Astrocyte (in vitro differentiated cells and primary cell): Measurements from ENCODE around the gene RNF144A. TPM values are rescaled to one million over a fixed set of nuclear protein-coding genes. Genes with fewer than 3 reads are reported as not detected.

Source experiments
- DNase-seq: peaks from one replicate; pipeline ENCODE4 v3.0.0-alpha.2; 2010; ENCODE audit warnings: low read depth
- FAIRE-seq: peaks from 2 replicates; lab custom pipeline; 2011; peaks lifted over from hg19 to GRCh38; lab: Jason Lieb, UNC
- H2AFZ ChIP-seq: 2 replicates; pipeline ENCODE4 v1.6.0; 2012; ENCODE audit warnings: low read depth, low read length, inconsistent platforms
- H3K27ac ChIP-seq: 2 replicates; pipeline ENCODE4 v1.5.1; 2011; ENCODE audit warnings: low read depth, low read length, inconsistent platforms
- H3K27me3 ChIP-seq: 2 replicates; pipeline ENCODE4 v1.6.0; 2011; ENCODE audit warnings: low read length, inconsistent platforms; ENCODE audit not compliant: insufficient read depth
- H3K36me3 ChIP-seq: 2 replicates; pipeline ENCODE4 v1.5.1; 2011; ENCODE audit warnings: low read length, inconsistent platforms; ENCODE audit not compliant: insufficient read depth
- H3K4me1 ChIP-seq: 2 replicates; pipeline ENCODE4 v1.5.1; 2011; ENCODE audit warnings: low read length, inconsistent platforms; ENCODE audit not compliant: insufficient read depth
- H3K4me2 ChIP-seq: 2 replicates; pipeline ENCODE4 v1.6.0; 2012; ENCODE audit warnings: low read length, inconsistent platforms
- H3K4me3 ChIP-seq: 2 replicates; pipeline ENCODE4 v1.5.1; 2011; ENCODE audit warnings: low read depth, mild to moderate bottlenecking, low read length, inconsistent platforms; ENCODE audit not compliant: insufficient read depth
- H3K79me2 ChIP-seq: 2 replicates; pipeline ENCODE4 v1.6.0; 2012; ENCODE audit warnings: mild to moderate bottlenecking, low read length, inconsistent platforms; ENCODE audit not compliant: insufficient read depth
- H3K9ac ChIP-seq: 2 replicates; pipeline ENCODE4 v1.6.0; 2012; ENCODE audit warnings: mild to moderate bottlenecking, low read length, inconsistent platforms
- H3K9me3 ChIP-seq: 2 replicates; pipeline ENCODE4 v1.5.1; 2012; ENCODE audit warnings: low read depth, mild to moderate bottlenecking, low read length, inconsistent platforms; ENCODE audit not compliant: insufficient read depth
- H4K20me1 ChIP-seq: 2 replicates; pipeline ENCODE4 v1.6.0; 2012; ENCODE audit warnings: low read length, inconsistent platforms; ENCODE audit not compliant: insufficient read depth
- H3K27ac Mint-ChIP-seq: one replicate; pipeline ENCODE4 v1.8.0; 2021; ENCODE audit warnings: mild to moderate bottlenecking, mixed read lengths; ENCODE audit not compliant: unreplicated experiment
- H3K27me3 Mint-ChIP-seq: one replicate; pipeline ENCODE4 v1.8.0; 2021; ENCODE audit warnings: low read depth, mixed read lengths; ENCODE audit not compliant: unreplicated experiment
- H3K36me3 Mint-ChIP-seq: one replicate; pipeline ENCODE4 v1.8.0; 2021; ENCODE audit warnings: low read depth, mixed read lengths; ENCODE audit not compliant: unreplicated experiment
- H3K4me1 Mint-ChIP-seq: one replicate; pipeline ENCODE4 v1.8.0; 2021; ENCODE audit warnings: low read depth, mixed read lengths; ENCODE audit not compliant: unreplicated experiment
- H3K4me3 Mint-ChIP-seq: one replicate; pipeline ENCODE4 v1.8.0; 2021; ENCODE audit warnings: mild to moderate bottlenecking, moderate library complexity, mixed read lengths; ENCODE audit not compliant: unreplicated experiment
- H3K9me3 Mint-ChIP-seq: one replicate; pipeline ENCODE4 v1.8.0; 2021; ENCODE audit warnings: mild to moderate bottlenecking, mixed read lengths; ENCODE audit not compliant: unreplicated experiment
- EZH2 ChIP-seq: IDR thresholded peaks from 2 replicates; pipeline ENCODE4 v1.6.1; 2012; ENCODE audit warnings: mild to moderate bottlenecking, low read length, inconsistent platforms; ENCODE audit not compliant: insufficient read depth
- total RNA-seq: library from RNA; stranded (reverse); gene quantifications from 2 replicates; pipeline ENCODE4 v1.2.1, GENCODE V29; 2021
- TF ChIP-seq, protein P1 (sequence below): IDR thresholded peaks from 2 replicates; pipeline ENCODE4 v1.5.1; 2011; ENCODE audit warnings: low read depth, mild to moderate bottlenecking, inconsistent platforms, low read length, moderate library complexity; ENCODE audit not compliant: insufficient read depth

Gene RNF144A
- total RNA-seq, 1 donor from 2014 or later = 4.9 TPM

- H3K4me3 Mint-ChIP-seq = no peak overlapping the region
These were observed 97.0 kb downstream of the RNF144A start for GRCh38 chr2:7014174-7014640.

DNA sequence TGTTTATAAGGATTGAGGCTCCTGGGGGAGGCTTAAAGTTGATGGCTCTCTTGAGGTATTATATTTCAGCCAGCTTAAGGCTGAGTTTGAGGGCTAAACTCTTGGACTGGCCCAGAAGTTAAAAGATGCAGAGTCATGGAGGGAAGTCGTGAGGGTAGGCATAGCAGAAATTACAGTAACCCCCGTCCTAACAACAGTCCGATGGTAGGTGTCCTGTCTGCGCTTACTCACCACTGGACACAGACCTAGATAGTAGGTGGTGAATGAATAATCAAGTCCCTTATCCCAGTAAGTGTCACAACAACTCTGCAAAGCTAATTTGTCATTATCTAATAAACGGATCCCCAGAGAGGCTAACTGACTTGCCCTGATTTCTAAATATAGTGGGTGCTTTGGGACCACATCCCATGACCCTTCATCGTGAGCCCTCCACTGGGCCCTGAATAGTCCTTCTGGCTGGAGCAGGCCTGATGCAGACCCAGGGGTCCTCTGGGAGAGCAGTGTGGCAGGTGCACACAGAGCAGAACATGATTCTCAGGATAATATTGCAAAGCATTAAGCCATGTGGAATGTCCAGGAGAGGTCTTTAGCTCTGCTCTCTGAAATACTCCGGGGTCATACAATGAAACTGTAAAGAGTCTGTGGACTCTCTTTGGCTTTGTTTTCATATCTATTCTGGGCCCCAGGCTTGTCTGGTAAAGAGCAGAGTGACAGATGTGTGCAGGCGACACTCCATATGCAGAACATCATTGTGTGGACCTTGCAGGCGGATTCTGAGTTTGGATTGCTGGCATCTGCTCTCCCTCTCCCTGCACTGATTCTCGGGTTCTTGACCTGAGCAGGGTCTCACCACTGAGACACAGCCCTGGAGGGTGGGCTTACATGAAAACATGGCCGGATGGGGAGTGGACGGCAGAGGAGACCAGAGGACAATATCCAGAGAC, 98.1 kb downstream of the RNF144A start:
- Histone ChIP-seq H3K79me2 (no peaks in the 10 kb centered on the region), H4K20me1 (no peaks in the 10 kb centered on the region), H2AFZ (no peak overlapping the region), H3K36me3 (no peaks in the 10 kb centered on the region), H3K4me2 (no peak overlapping the region), H3K27me3 (no peaks in the 10 kb centered on the region), H3K4me1 (peaks cover 40% of the 10 kb centered on the region), H3K4me3 (no peak overlapping the region), H3K9ac (peak overlapping the region; percentile 26), H3K9me3 (no peaks in the 10 kb centered on the region), H3K27ac (no peak overlapping the region)
- peak; percentile 48 for DNase-seq
- no peak for TF ChIP-seq EZH2
- TF ChIP-seq, protein P1, sequence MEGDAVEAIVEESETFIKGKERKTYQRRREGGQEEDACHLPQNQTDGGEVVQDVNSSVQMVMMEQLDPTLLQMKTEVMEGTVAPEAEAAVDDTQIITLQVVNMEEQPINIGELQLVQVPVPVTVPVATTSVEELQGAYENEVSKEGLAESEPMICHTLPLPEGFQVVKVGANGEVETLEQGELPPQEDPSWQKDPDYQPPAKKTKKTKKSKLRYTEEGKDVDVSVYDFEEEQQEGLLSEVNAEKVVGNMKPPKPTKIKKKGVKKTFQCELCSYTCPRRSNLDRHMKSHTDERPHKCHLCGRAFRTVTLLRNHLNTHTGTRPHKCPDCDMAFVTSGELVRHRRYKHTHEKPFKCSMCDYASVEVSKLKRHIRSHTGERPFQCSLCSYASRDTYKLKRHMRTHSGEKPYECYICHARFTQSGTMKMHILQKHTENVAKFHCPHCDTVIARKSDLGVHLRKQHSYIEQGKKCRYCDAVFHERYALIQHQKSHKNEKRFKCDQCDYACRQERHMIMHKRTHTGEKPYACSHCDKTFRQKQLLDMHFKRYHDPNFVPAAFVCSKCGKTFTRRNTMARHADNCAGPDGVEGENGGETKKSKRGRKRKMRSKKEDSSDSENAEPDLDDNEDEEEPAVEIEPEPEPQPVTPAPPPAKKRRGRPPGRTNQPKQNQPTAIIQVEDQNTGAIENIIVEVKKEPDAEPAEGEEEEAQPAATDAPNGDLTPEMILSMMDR = no peak
- Mint-ChIP-seq H3K27me3 (no peaks in the 10 kb centered on the region), H3K4me3 (no peak overlapping the region), H3K27ac (peak overlapping the region; percentile 35), H3K9me3 (no peaks in the 10 kb centered on the region), H3K36me3 (no peaks in the 10 kb centered on the region), H3K4me1 (peaks cover 34% of the 10 kb centered on the region)
- FAIRE-seq = no peak

More at GRCh38 chr2:7014174-7014640, 97.0 kb downstream of the RNF144A start:
- peak; percentile 75 for DNase-seq
- no peaks in the 10 kb centered on the region for H3K27me3 ChIP-seq
- peak overlapping the region; percentile 26 for H3K9ac ChIP-seq
- no peaks in the 10 kb centered on the region for H3K79me2 ChIP-seq
- H3K36me3 ChIP-seq = no peaks in the 10 kb centered on the region
- Mint-ChIP-seq H3K4me1 (peaks cover 37% of the 10 kb centered on the region), H3K27ac (no peak overlapping the region), H3K9me3 (no peaks in the 10 kb centered on the region), H3K36me3 (peaks cover under 1% of the 10 kb centered on the region), H3K27me3 (no peaks in the 10 kb centered on the region)
- no peak overlapping the region for H2AFZ ChIP-seq
- peak overlapping the region; percentile 23 for H3K4me2 ChIP-seq
- no peak for FAIRE-seq
- H3K4me1 ChIP-seq = peaks cover 51% of the 10 kb centered on the region
- TF ChIP-seq, protein P1 = peak; percentile 55
- no peak for TF ChIP-seq EZH2
- peak overlapping the region; percentile 14 for H3K27ac ChIP-seq
- H4K20me1 ChIP-seq = no peaks in the 10 kb centered on the region
- no peak overlapping the region for H3K4me3 ChIP-seq
- no peaks in the 10 kb centered on the region for H3K9me3 ChIP-seq

DNA sequence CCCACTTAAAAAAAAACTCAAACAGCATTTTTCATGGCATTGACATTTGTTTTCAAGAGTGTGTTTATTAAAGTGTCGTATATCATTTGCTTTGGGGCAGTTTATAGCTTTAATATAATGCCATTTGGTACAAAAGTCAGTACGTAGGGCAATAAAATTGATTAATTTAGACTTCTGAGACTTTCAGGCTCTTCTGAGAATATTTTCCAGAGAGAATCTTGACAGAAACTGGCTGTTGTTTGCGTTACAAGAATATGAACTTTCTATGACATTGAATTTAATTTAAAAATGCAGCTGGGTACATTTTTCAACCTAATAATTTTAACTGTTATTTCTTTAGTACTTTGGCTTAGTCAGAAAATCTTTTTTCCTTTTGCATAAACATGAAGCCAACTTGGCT, 98.9 kb downstream of the RNF144A start:
- no peak overlapping the region for H3K4me2 ChIP-seq
- DNase-seq (no peak), FAIRE-seq (no peak)
- H3K4me1 Mint-ChIP-seq = peaks cover 27% of the 10 kb centered on the region
- H3K4me1 ChIP-seq = peaks cover 34% of the 10 kb centered on the region
- H3K9ac ChIP-seq = no peak overlapping the region
- no peaks in the 10 kb centered on the region for H3K27me3 Mint-ChIP-seq
- H4K20me1 ChIP-seq = no peaks in the 10 kb centered on the region
- no peak overlapping the region for H3K27ac ChIP-seq
- no peaks in the 10 kb centered on the region for H3K9me3 Mint-ChIP-seq
- H3K27ac Mint-ChIP-seq = no peak overlapping the region
- no peaks in the 10 kb centered on the region for H3K36me3 Mint-ChIP-seq
- no peak overlapping the region for H3K4me3 Mint-ChIP-seq
- no peak overlapping the region for H3K4me3 ChIP-seq
- H3K9me3 ChIP-seq = no peaks in the 10 kb centered on the region
- H2AFZ ChIP-seq = no peak overlapping the region
- H3K27me3 ChIP-seq = no peaks in the 10 kb centered on the region
- no peak for TF ChIP-seq EZH2
- no peaks in the 10 kb centered on the region for H3K79me2 ChIP-seq
- no peaks in the 10 kb centered on the region for H3K36me3 ChIP-seq
